GM10266 (cell line): ENCODE results near the gene INF2.
A peak's percentile ranks its signal among the peaks of the same experiment; 100 is the strongest.

Experiments used
- DNase-seq: peaks from one replicate; pipeline ENCODE4 v3.0.0; 2012; ENCODE audit errors: extremely low spot score
- TF ChIP-seq, protein P1 (sequence below): IDR thresholded peaks from 2 replicates; pipeline ENCODE4 v1.5.1; 2012; ENCODE audit warnings: mild to moderate bottlenecking, low read depth; ENCODE audit not compliant: control insufficient read depth, insufficient read depth; ENCODE audit errors: missing control alignments

The INF2 gene

DNA sequence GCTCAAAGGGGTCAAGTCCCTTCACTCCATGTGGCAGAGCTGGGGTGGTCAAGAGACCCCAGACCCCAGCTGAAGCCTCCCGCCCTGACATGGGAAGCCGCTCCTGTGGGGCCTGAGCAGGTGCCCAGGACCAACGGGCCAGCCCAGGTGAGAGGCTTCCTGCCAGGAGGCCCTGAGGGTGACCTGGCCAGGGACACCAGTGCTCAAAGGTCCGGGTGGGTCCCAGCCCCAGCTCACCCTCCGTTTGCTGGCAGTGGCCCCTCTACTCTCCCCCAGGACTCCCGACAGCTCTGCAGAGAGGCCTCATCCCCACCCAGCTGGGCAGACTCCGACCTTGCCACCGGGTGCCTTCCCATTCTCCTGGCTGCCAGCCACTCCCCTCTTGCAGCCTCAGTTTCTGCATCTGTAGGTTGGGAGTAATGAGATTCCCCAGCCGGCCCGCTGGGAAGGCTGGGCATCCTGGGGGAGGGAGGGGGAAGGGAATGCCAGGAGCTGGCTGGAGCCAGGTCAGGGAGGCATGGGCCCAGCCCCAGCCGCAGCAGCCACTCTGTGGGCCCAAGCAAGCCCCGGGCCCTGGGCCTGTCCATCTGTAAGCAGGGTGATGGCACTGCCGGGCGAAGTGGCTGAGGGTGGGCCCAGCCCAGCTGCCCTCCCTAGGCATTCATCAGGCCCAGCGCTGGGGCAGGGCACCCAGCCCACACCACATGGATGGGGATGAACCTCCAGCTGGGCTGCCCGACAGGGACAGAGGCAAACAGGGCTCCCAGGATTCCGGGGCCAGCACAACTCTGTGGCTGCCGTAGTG, 10.3 kb upstream of the INF2 start:
- TF ChIP-seq, protein P1, sequence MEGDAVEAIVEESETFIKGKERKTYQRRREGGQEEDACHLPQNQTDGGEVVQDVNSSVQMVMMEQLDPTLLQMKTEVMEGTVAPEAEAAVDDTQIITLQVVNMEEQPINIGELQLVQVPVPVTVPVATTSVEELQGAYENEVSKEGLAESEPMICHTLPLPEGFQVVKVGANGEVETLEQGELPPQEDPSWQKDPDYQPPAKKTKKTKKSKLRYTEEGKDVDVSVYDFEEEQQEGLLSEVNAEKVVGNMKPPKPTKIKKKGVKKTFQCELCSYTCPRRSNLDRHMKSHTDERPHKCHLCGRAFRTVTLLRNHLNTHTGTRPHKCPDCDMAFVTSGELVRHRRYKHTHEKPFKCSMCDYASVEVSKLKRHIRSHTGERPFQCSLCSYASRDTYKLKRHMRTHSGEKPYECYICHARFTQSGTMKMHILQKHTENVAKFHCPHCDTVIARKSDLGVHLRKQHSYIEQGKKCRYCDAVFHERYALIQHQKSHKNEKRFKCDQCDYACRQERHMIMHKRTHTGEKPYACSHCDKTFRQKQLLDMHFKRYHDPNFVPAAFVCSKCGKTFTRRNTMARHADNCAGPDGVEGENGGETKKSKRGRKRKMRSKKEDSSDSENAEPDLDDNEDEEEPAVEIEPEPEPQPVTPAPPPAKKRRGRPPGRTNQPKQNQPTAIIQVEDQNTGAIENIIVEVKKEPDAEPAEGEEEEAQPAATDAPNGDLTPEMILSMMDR = no peak
- no peak for DNase-seq

DNA sequence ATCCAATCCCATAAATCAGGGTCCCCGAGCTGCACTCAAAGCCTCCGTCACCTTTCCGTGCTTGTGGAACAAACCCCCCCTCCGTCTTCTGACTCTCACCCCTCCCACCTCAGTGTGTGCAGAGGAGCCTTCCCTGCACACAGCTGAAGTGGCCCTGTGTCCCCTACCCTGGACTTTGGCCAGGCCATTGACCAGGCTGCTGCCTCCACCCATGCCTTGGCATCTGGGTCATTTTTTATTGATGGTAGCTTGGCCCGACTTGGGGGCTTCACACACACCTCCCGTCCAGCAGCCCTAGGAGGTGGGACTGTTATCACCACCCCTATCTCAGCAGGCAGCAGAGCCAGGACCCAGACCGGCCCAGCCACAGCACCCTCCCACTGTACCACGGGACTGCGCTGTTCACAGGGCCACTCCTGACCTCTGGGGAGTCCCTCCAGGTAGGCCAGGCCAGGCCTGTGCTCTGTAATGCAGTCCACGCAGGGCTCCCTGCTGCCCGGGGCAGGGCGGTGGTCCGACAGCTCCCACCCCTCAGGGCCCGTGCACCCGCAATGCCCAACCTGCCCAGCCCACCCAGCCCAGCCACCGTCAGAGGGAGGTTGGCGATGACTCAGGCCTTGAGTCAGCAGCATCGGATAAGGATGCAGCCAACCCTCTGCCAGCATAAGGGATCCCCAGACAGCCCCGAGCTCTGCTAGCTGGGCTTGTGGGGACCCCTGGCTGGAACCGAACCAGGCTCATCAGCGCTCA, 9.2 kb upstream of the INF2 start:
- TF ChIP-seq, protein P1 = no peak
- no peak for DNase-seq

DNA sequence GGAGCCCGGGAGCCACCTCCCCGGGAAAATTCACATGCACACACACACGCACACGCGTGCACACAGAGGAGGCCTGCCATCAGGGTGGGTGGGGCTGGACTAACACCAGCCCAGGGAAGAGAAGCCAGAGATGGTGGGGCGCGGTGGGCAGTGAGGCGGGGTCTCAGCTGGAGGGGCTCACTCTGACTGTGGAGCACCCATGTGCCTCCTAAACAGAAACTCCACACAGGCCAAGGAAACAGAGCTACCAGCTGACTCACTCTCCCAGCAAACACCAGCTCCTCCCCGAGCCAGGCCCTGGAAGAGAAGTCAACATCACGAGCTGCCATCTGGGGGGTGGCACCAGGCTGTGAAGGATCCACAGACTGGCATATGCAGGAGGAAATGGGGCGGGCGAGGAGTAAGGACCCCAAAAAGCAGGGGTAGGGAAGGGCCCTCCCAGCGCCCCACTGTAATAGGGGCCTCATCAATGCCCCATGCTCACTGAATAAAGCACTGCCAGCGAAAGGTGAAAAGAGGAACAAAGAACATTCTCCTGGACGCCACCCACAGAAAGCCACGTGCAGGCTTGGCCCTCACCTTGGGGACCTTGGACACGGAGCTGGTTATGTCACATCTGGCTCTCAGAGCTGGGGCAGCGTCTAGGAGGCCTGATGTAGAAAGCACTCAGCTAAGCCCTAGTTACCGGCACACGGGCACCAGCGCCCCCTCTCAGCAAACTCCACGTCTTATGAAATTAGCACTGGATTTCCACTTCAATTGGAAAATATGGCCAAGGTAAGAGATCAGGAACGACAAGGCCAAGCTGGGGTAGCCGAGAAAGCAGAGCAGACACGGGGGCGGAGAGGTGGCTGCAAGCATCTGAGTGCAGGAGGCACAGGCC, 8.4 kb upstream of the INF2 start:
- DNase-seq = no peak
- TF ChIP-seq, protein P1 = peak; percentile 41

DNA sequence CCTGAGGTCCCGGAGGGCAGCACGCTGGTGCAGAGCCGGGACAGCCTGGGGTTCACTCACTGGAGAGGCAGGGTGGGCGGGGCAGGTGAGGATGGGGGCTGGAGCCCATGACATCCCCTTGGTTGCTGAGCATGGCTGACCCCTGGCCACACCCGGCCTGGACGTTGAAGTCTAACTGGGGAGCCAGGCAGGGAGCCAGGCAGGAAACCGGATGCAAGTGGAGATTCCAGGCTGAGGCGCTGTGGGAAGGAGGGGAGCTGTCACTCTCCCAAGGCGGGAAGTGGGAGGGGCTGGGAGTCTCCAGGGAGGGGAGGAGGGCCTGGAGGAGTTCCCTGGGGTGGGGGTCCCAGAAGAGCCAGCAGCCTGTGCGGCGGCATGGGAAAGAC, 7.7 kb upstream of the INF2 start:
- TF ChIP-seq, protein P1 = no peak
- no peak for DNase-seq

DNA sequence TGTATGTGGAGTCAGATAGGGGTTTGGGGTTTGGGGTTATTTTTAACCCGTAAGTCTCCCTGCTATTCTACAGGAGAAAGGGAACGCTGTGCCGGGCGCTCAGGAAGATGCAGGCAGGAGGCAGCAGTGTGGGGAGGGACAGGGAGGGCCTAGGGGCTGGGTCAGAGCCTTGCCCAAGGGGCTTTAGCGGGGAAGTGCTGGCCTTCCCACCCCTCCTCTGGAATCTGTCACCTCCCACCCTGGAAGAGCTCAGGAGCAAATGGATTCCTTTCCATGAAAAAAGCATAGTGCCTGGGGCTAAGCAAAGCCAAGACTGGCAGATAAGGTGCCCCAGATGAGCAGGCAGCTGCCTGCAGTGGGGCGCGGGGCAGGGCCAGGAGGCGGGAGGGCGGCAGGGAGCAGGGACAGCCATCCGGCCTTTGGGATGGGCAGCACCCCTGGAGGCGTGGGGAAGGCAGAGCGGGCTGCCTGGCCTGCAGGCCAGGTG, 7.3 kb upstream of the INF2 start:
- TF ChIP-seq, protein P1 = no peak
- no peak for DNase-seq

DNA sequence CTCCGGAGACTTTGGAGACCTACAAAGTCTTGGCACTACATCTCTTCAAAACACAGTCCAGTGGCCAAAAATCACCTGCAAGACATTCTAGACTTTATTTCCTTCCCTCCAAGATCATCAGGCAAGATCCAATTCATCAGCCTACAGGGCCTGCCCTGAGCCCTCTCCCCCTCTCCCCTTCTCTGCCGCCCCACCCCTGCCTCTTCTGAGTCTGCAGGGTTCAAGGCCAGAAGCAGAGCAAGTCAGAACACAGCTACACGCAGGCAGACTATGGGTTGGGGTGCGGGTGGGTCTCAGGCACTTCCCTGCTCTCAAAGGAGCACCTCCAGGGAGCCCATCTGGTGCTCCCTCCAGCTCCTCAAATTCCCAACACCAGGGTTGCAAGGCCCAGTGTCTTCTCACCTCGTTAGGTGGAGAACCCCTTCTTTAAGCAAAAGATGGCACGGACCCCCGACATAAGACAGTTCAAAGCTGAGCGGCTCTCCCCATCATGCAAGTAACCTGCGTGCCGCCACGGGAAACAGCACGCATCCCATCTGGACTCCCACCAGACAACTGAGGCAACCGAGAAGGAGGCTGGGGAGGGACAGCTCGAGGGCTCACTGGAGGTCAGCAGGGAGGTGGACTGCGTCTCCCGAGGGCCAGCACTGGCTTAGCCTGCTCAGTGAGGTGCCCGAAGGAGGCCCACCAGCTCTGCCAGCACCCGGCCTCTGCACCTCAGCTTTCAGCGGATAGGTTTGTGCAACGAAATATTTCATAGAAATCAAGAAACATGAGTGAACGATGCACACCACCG, 5.6 kb upstream of the INF2 start:
- DNase-seq = no peak
- TF ChIP-seq, protein P1 = no peak
